OCI-LY3 (cell line): ENCODE data around the gene FAM180B.

Experiments
- H2AFZ ChIP-seq: fragments of 200-600, 300-600 bp; shearing (Covaris generic); 2 replicates; pipeline ENCODE4 v1.6.0; 2014; ENCODE audit warnings: antibody characterized with exemption, low read depth, low read length
- H3K27ac ChIP-seq: fragments of 200-600, 300-600 bp; sonication (generic); 2 replicates; pipeline ENCODE4 v1.5.1; 2014; ENCODE audit warnings: mild to moderate bottlenecking, low read length, moderate library complexity, mixed read lengths
- H3K27me3 ChIP-seq: fragments of 200-600, 300-600 bp; sonication (generic); 2 replicates; pipeline ENCODE4 v1.6.1; 2014; ENCODE audit warnings: low read depth, low read length, mixed read lengths
- H3K36me3 ChIP-seq: fragments of 200-600, 300-600 bp; sonication (generic); replicated peaks from 2 replicates; pipeline ENCODE3; 2014; ENCODE audit warnings: low read depth, low read length, mixed read lengths
- H3K4me1 ChIP-seq: fragments of 300-600, 200-600 bp; sonication (generic); 2 replicates; pipeline ENCODE4 v1.6.1; 2014; ENCODE audit warnings: low read length, mixed read lengths
- H3K4me2 ChIP-seq: fragments of 200-600, 300-600 bp; sonication (generic); 2 replicates; pipeline ENCODE4 v1.6.1; 2014; ENCODE audit warnings: low read length, mixed read lengths
- H3K4me3 ChIP-seq: fragments of 300-600, 200-600 bp; sonication (generic); 2 replicates; pipeline ENCODE4 v1.5.1; 2014; ENCODE audit warnings: antibody characterized with exemption, mild to moderate bottlenecking, low read length, moderate library complexity
- H3K79me2 ChIP-seq: fragments of 300-600, 200-600 bp; shearing (Covaris generic); 2 replicates; pipeline ENCODE4 v1.6.1; 2014; ENCODE audit warnings: mild to moderate bottlenecking, low read length, mixed read lengths
- H3K9ac ChIP-seq: fragments of 300-600, 200-600 bp; shearing (Covaris generic); 2 replicates; pipeline ENCODE4 v1.6.0; 2014; ENCODE audit warnings: mild to moderate bottlenecking, low read length, moderate library complexity
- H3K9me3 ChIP-seq: fragments of 200-600, 300-600 bp; shearing (Covaris generic); 2 replicates; pipeline ENCODE4 v1.6.1; 2014; ENCODE audit warnings: low read length, mixed read lengths; ENCODE audit not compliant: insufficient read depth
- H4K20me1 ChIP-seq: fragments of 200-600, 300-600 bp; sonication (generic); 2 replicates; pipeline ENCODE4 v1.6.1; 2016; ENCODE audit warnings: low read length, mixed read lengths; ENCODE audit not compliant: insufficient read depth
- EZH2phosphoT487 ChIP-seq: fragments of 200-600 bp; shearing (Covaris generic); IDR thresholded peaks from 2 replicates; pipeline ENCODE4 v1.6.1; 2018; ENCODE audit warnings: antibody characterized with exemption, mixed run types, low read depth
- TF ChIP-seq, protein P1 (sequence below): fragments of 200-600, 300-600 bp; sonication (generic); IDR thresholded peaks from 2 replicates; pipeline ENCODE4 v1.5.1; 2014; ENCODE audit warnings: antibody characterized with exemption, low read length, low read depth

FAM180B gene

DNA sequence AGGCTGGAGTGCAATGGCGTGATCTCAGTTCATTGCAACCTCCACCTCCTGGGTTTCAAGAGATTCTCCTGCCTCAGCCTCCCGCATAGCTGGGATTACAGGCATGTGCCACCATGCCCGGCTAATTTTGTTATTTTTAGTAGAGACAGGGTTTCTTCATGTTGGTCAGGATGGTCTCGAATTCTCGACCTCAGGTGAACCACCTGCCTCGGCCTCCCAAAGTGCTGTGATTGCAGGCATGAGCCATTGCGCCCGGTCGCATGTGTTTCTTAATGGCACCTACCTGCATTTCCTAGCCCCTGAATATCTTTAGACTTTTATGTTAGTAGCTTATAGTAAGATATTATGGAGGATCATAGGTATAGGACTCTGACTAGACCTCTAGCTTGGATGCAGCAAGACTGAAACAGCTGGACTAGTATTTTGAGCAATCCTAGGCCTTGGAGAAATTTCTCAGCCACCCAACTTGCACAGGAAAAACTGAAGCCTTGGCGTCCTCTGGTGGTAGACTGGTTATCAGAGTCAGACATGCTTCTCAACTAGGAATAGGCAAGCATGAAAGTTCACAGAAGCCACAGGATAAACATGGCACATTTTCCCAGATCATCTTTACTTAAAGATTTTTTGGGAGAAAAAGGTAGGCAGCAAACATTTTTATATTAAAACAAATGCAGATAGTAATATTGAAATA is 30.4 kb downstream of the FAM180B start:
- Histone ChIP-seq H3K27me3 (no peaks in the 10 kb centered on the region), H3K9me3 (no peaks in the 10 kb centered on the region), H3K27ac (no peak overlapping the region), H3K79me2 (no peaks in the 10 kb centered on the region), H3K9ac (no peak overlapping the region), H2AFZ (no peak overlapping the region), H3K4me1 (peaks cover 17% of the 10 kb centered on the region), H4K20me1 (no peaks in the 10 kb centered on the region), H3K36me3 (peaks cover 10% of the 10 kb centered on the region), H3K4me2 (no peak overlapping the region), H3K4me3 (no peak overlapping the region)
- TF ChIP-seq, protein P1, sequence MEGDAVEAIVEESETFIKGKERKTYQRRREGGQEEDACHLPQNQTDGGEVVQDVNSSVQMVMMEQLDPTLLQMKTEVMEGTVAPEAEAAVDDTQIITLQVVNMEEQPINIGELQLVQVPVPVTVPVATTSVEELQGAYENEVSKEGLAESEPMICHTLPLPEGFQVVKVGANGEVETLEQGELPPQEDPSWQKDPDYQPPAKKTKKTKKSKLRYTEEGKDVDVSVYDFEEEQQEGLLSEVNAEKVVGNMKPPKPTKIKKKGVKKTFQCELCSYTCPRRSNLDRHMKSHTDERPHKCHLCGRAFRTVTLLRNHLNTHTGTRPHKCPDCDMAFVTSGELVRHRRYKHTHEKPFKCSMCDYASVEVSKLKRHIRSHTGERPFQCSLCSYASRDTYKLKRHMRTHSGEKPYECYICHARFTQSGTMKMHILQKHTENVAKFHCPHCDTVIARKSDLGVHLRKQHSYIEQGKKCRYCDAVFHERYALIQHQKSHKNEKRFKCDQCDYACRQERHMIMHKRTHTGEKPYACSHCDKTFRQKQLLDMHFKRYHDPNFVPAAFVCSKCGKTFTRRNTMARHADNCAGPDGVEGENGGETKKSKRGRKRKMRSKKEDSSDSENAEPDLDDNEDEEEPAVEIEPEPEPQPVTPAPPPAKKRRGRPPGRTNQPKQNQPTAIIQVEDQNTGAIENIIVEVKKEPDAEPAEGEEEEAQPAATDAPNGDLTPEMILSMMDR, result peak; percentile 82
- TF ChIP-seq EZH2phosphoT487, result no peak

DNA sequence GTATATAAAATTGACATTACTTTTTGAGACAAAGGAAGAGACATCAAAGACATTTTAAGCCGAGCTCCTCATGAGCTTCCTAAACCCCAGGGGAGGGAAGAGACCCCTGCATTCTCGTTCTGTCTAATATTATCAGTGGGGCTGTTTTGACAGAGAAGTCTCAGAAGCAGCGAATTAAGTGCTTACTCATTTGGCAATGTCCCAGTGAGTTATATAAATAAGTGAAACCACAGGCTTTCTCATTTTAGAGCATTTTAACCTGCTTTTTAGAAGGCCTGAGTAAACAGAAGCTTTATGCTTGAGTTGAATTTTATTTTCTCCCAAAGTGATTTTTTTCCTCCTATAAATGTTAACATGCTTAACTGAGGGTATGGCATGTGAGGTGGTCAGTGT is 30.9 kb downstream of the FAM180B start:
- Histone ChIP-seq H3K36me3 (peaks cover 14% of the 10 kb centered on the region), H3K9me3 (no peaks in the 10 kb centered on the region), H4K20me1 (no peaks in the 10 kb centered on the region), H3K79me2 (no peaks in the 10 kb centered on the region), H3K9ac (no peak overlapping the region), H3K4me1 (peaks cover 12% of the 10 kb centered on the region), H3K4me2 (no peak overlapping the region), H3K27ac (no peak overlapping the region), H2AFZ (no peak overlapping the region), H3K4me3 (no peak overlapping the region), H3K27me3 (no peaks in the 10 kb centered on the region)
- TF ChIP-seq, protein P1, result no peak
- TF ChIP-seq EZH2phosphoT487, result no peak

DNA sequence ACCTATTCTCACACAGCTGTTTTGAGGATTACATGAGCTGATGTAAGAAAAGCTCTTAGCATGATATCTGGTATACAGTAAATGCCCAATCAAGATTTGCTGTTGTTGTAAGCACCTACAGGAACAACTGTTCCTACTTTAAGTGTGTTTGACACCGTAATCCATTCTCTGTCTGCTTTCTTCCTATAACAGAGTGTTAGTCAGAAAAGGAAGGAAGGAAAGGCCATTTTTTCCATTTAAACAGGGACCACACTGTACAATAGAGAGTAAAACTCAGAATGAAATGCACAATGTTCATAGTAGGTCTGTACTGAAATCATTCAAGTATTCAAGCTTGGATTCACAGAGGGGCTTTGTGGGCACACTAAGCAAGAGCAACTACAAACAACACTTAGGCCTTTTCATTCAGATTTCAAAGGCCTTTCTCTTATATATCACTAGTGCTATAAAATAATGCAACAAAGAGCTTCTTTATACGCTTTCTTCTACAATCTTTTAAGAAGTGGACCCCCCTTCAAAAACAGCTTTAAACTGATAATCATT is 34.4 kb downstream of the FAM180B start:
- TF ChIP-seq EZH2phosphoT487, result no peak
- TF ChIP-seq, protein P1, result no peak
- Histone ChIP-seq H3K4me2 (no peak overlapping the region), H3K4me1 (peaks cover 12% of the 10 kb centered on the region), H3K9ac (no peak overlapping the region), H2AFZ (no peak overlapping the region), H4K20me1 (no peaks in the 10 kb centered on the region), H3K9me3 (no peaks in the 10 kb centered on the region), H3K27me3 (no peaks in the 10 kb centered on the region), H3K79me2 (no peaks in the 10 kb centered on the region), H3K4me3 (no peak overlapping the region), H3K27ac (no peak overlapping the region), H3K36me3 (peaks cover 22% of the 10 kb centered on the region)

DNA sequence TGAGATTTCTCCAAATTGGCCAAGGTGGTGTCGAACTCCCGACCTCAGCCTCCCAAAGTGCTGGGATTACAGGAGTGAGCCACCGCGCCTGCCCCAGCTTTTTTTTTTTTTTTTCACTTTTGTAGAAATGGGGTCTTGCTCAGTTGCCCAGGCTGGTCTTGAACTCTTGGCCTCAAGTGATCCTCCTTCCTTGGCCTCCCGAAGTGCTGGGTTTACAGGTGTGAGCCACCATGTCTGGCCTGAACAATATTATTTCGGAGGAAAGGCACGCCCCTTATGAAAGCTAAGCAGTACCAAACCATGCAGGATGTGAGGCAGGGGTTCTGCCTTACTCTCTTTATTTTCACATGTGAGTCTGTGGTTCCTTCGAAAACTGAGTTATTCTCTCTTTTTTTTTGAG is 39.8 kb downstream of the FAM180B start:
- no peak for TF ChIP-seq EZH2phosphoT487
- TF ChIP-seq, protein P1, result no peak
- peaks cover 43% of the 10 kb centered on the region for H3K36me3 ChIP-seq

More for the DNA sequence above, 39.8 kb downstream of the FAM180B start:
- no peak overlapping the region for H3K4me3 ChIP-seq
- no peak overlapping the region for H3K9ac ChIP-seq
- no peaks in the 10 kb centered on the region for H3K4me1 ChIP-seq
- no peaks in the 10 kb centered on the region for H3K27me3 ChIP-seq
- no peak overlapping the region for H3K4me2 ChIP-seq
- H3K9me3 ChIP-seq, result no peaks in the 10 kb centered on the region
- H2AFZ ChIP-seq, result no peak overlapping the region
- no peak overlapping the region for H3K27ac ChIP-seq
- no peaks in the 10 kb centered on the region for H4K20me1 ChIP-seq
- no peaks in the 10 kb centered on the region for H3K79me2 ChIP-seq
